ENCODE results near the gene GLUL.

DNA sequence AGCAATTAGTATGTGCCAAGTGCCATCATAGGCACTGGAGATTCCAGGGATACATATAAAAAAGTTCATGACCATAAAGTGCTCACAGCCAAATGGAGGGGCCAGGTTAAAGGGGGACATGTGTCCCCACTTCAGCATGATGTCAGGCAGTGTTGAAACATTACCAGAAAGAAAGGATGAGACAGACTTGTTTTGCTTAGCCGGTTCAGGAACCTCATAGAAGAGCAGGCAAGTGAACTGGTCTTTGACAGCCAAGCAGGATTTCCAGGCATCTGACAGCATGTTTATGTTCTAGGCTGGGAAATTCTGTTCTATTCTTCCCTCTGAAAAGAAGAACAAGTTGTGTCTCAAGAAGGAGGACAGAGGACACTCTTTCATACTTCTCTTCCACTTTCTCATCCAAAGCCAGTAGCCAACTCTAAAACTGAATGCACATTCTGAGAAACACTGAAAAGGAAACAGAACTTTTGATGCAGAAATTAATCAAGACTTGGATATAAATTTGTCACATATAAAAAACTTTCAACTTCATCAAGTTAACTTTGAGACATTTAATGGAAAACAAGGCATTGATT lies 39.7 kb downstream of the GLUL start:
- TF ChIP-seq, protein P1, sequence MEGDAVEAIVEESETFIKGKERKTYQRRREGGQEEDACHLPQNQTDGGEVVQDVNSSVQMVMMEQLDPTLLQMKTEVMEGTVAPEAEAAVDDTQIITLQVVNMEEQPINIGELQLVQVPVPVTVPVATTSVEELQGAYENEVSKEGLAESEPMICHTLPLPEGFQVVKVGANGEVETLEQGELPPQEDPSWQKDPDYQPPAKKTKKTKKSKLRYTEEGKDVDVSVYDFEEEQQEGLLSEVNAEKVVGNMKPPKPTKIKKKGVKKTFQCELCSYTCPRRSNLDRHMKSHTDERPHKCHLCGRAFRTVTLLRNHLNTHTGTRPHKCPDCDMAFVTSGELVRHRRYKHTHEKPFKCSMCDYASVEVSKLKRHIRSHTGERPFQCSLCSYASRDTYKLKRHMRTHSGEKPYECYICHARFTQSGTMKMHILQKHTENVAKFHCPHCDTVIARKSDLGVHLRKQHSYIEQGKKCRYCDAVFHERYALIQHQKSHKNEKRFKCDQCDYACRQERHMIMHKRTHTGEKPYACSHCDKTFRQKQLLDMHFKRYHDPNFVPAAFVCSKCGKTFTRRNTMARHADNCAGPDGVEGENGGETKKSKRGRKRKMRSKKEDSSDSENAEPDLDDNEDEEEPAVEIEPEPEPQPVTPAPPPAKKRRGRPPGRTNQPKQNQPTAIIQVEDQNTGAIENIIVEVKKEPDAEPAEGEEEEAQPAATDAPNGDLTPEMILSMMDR (conservative IDR thresholded peaks at IDR 0.05; ENCODE audit: low read depth, low read length): no peak
- TF ChIP-seq EZH2 (IDR thresholded peaks at IDR 0.05; ENCODE audit: low read length, unreplicated experiment): no peak
